ENCODE data around the gene GCG. TPM values are rescaled to one million over a fixed set of nuclear protein-coding genes. Genes with fewer than 3 reads are reported as not detected.

Gene GCG
- polyA plus RNA-seq, 1 of the 3 experiments (the other 2 are of a cell fraction), result not detected

DNA sequence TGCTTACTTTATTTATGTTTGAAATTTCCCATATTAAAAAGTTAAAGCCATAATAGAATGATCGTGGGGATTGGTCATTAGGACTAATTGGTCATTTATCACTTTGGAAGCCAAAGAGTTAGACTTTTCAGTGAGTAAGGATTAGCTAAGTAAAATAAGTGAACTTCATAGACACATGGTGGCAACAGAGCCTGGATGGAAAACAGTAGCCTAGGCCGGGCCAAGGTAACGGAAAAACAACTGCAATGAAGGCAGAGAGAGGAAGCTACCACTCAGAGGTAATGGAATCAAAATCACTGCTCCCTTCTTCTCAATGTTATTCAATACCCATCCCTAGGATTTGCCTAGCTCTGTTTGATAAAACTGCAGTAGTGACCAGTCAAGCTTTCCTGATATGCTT, 4.1 kb upstream of the GCG start:
- no peak overlapping the region for H3K9ac ChIP-seq
- DNase-seq, result no peak
- no peaks in the 10 kb centered on the region for H4K20me1 ChIP-seq (ENCODE audit: insufficient read depth)
- H3K79me2 ChIP-seq (ENCODE audit: insufficient read depth), result no peaks in the 10 kb centered on the region
- POLR2A ChIA-PET, result no interaction called here
- TF ChIP-seq NRF1 (IDR thresholded peaks at IDR 0.05; ENCODE audit: low read depth, low read length), result no peak
- no peak for TF ChIP-seq GATA2 (CRISPR knock-in tag; IDR thresholded peaks at IDR 0.05)
- H2AFZ ChIP-seq (ENCODE audit: low read depth), result no peak overlapping the region
- H3K36me3 ChIP-seq (replicated peaks in 1 of 2; ENCODE audit: control insufficient read depth in 1 of 2, insufficient read depth in 2 of 2, low read length in 1 of 2), result no peaks in the 10 kb centered on the region
- H3K27me3 ChIP-seq (ENCODE audit: insufficient read depth), result no peaks in the 10 kb centered on the region
- no peaks in the 10 kb centered on the region for H3K9me3 ChIP-seq
- no peak overlapping the region for H3K4me3 ChIP-seq (ENCODE audit: low read depth in 2 of 2, low read length in 1 of 2)
- no peaks in the 10 kb centered on the region for H3F3A ChIP-seq (replicated peaks; ENCODE audit: insufficient read depth)
- CTCF ChIA-PET, result interaction anchor here (1.4 to 3.8 kb wide), 3 partner anchors 64 to 142 kb away, joined by 3 to 43 read pairs (median 4); no protein-coding TSS in a partner anchor
- H3K9me2 ChIP-seq, result no peaks in the 10 kb centered on the region
- peaks cover 0 to 2% of the 10 kb centered on the region in 2 experiments; a peak in 1 of 4 replicates for H3K4me1 ChIP-seq (ENCODE audit: control insufficient read depth in 1 of 2, insufficient read depth in 2 of 2, low read depth in 1 of 2, low read length in 1 of 2)
- WGBS (ENCODE audit: low lambda C conversion rate), result 92% methylated on average over 3 of the region's 3 CpGs
- no peak overlapping the region for H3K4me2 ChIP-seq
- no peak overlapping the region for H3K27ac ChIP-seq (ENCODE audit: low read depth in 2 of 2, low read length in 1 of 2)

DNA sequence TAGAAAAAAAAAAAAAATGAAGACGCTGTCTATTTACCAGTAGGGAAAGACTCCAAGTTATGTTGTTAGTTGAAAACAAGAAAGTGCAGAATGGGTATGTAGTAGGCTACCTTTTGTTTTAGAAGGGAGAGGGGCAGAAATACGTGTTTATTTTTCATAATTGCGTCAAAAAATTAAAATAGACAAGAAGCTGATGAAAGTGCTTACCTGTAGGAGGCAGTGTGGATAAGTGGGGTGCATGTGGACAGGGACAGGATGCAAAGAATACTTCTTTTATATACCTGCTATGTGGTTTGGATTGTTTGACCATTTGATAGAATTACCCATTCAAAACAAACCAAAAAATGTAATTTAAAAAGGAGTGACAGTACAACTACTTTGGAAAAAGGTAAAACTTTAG, 3.0 kb upstream of the GCG start:
- no peak for DNase-seq
- CTCF ChIA-PET, result interaction anchor here (0.9 to 3.8 kb wide), 4 partner anchors 9 to 143 kb away, joined by 3 to 43 read pairs (median 4); no protein-coding TSS in a partner anchor
- no peak overlapping the region for H2AFZ ChIP-seq (ENCODE audit: low read depth)
- peaks cover 0 to 2% of the 10 kb centered on the region in 2 experiments; a peak in 1 of 4 replicates for H3K4me1 ChIP-seq (ENCODE audit: control insufficient read depth in 1 of 2, insufficient read depth in 2 of 2, low read depth in 1 of 2, low read length in 1 of 2)
- no peaks in the 10 kb centered on the region for H3K36me3 ChIP-seq (replicated peaks in 1 of 2; ENCODE audit: control insufficient read depth in 1 of 2, insufficient read depth in 2 of 2, low read length in 1 of 2)
- H3K9me3 ChIP-seq, result no peaks in the 10 kb centered on the region
- TF ChIP-seq, protein P1, sequence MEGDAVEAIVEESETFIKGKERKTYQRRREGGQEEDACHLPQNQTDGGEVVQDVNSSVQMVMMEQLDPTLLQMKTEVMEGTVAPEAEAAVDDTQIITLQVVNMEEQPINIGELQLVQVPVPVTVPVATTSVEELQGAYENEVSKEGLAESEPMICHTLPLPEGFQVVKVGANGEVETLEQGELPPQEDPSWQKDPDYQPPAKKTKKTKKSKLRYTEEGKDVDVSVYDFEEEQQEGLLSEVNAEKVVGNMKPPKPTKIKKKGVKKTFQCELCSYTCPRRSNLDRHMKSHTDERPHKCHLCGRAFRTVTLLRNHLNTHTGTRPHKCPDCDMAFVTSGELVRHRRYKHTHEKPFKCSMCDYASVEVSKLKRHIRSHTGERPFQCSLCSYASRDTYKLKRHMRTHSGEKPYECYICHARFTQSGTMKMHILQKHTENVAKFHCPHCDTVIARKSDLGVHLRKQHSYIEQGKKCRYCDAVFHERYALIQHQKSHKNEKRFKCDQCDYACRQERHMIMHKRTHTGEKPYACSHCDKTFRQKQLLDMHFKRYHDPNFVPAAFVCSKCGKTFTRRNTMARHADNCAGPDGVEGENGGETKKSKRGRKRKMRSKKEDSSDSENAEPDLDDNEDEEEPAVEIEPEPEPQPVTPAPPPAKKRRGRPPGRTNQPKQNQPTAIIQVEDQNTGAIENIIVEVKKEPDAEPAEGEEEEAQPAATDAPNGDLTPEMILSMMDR (IDR thresholded peaks at IDR 0.05), result peak; percentile 25; the same call in 1 of the 2 replicates
- TF ChIP-seq RXRA (IDR thresholded peaks at IDR 0.05; ENCODE audit: borderline replicate concordance, low read depth) (no peak), CHD2 (IDR thresholded peaks at IDR 0.05; ENCODE audit: low read length, partially characterized antibody) (no peak), NFIC (IDR thresholded peaks at IDR 0.05; ENCODE audit: borderline replicate concordance) (no peak), SMC3 (IDR thresholded peaks at IDR 0.05; ENCODE audit: low read depth, low read length) (no peak)
- H3K4me3 ChIP-seq (ENCODE audit: low read depth in 2 of 2, low read length in 1 of 2), result no peak overlapping the region
- no peaks in the 10 kb centered on the region for H3F3A ChIP-seq (replicated peaks; ENCODE audit: insufficient read depth)
- POLR2A ChIA-PET, result no interaction called here
- H3K27me3 ChIP-seq (ENCODE audit: insufficient read depth), result no peaks in the 10 kb centered on the region
- no peak overlapping the region for H3K4me2 ChIP-seq
- no peak overlapping the region for H3K9ac ChIP-seq
- H3K79me2 ChIP-seq (ENCODE audit: insufficient read depth), result no peaks in the 10 kb centered on the region
- WGBS (ENCODE audit: low lambda C conversion rate), result 78% methylated on average over 3 of the region's 3 CpGs
- no peaks in the 10 kb centered on the region for H4K20me1 ChIP-seq (ENCODE audit: insufficient read depth)
- no peaks in the 10 kb centered on the region for H3K9me2 ChIP-seq
- no peak overlapping the region for H3K27ac ChIP-seq (ENCODE audit: low read depth in 2 of 2, low read length in 1 of 2)

DNA sequence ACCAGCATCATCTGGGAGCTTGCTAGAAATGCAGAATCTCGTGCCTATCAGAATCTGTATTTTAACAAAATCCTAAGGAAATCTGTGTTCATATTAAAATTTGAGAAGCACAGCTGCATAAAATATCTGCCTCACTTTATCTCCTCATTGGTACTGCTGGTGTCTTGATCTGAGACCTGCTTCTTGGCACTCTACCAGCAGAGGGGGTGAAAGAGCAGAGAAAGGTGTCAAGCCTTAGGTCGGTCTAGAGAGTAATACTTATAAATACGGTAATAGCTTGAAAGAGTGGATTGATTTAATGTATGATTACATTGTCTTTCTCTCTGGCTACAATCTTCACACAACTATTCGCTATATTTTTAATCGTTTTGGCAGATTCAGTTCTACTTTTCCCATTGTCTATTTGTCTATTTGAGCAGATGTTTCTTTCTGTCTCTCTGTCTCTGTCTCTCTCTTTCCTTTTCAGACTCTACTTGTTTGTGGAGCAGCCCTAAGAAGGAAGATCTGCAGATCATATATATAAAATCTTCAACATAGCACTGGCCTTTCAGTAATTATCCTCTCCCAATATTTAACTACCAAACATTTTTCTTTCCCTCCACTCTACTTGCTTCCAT, 1.7 kb upstream of the GCG start:
- peak; percentile 44 for DNase-seq

More for the DNA sequence above, 1.7 kb upstream of the GCG start:
- no peaks in the 10 kb centered on the region for H3K9me2 ChIP-seq
- no peak overlapping the region; a peak in 1 of 4 replicates for H3K4me3 ChIP-seq (ENCODE audit: low read depth in 2 of 2, low read length in 1 of 2)
- no peaks in the 10 kb centered on the region for H3F3A ChIP-seq (replicated peaks; ENCODE audit: insufficient read depth)
- no peak overlapping the region for H3K27ac ChIP-seq (ENCODE audit: low read depth in 2 of 2, low read length in 1 of 2)
- CTCF ChIA-PET, result interaction anchor here (0.5 to 3.8 kb wide), 21 partner anchors 9 to 953 kb away, joined by 3 to 43 read pairs (median 4); no protein-coding TSS in a partner anchor
- no peak overlapping the region for H2AFZ ChIP-seq (ENCODE audit: low read depth)
- no peaks in the 10 kb centered on the region for H3K36me3 ChIP-seq (replicated peaks in 1 of 2; ENCODE audit: control insufficient read depth in 1 of 2, insufficient read depth in 2 of 2, low read length in 1 of 2)
- no peaks in the 10 kb centered on the region for H3K27me3 ChIP-seq (ENCODE audit: insufficient read depth)
- no peaks in the 10 kb centered on the region for H3K79me2 ChIP-seq (ENCODE audit: insufficient read depth)
- no peaks in the 10 kb centered on the region for H3K9me3 ChIP-seq
- H3K9ac ChIP-seq, result no peak overlapping the region
- no peaks in the 10 kb centered on the region for H4K20me1 ChIP-seq (ENCODE audit: insufficient read depth)
- 30% methylated on average over 5 of the region's 5 CpGs for WGBS (ENCODE audit: low lambda C conversion rate)
- no peak overlapping the region for H3K4me2 ChIP-seq
- TF ChIP-seq RAD21 (IDR thresholded peaks at IDR 0.05; ENCODE audit: low read length) (peak; percentile 67), POLR2AphosphoS5 (IDR thresholded peaks at IDR 0.05; ENCODE audit: low read depth, low read length) (no peak), YY1 (IDR thresholded peaks at IDR 0.05; ENCODE audit: low read depth) (no peak), SMC3 (IDR thresholded peaks at IDR 0.05; ENCODE audit: low read depth, low read length) (peak; percentile 59)
- TF ChIP-seq, protein P1 (IDR thresholded peaks at IDR 0.05), result peak; percentile 75
- POLR2A ChIA-PET, result no interaction called here
- H3K4me1 ChIP-seq (ENCODE audit: control insufficient read depth in 1 of 2, insufficient read depth in 2 of 2, low read depth in 1 of 2, low read length in 1 of 2), result peaks cover 0 to 2% of the 10 kb centered on the region in 2 experiments; a peak in 2 of 4 replicates
